Sigmoid colon (tissue), 7 donors: ENCODE results near the gene AGAP2. TPM values are rescaled to one million over a fixed set of nuclear protein-coding genes. Genes with fewer than 3 reads are reported as not detected.

ENCODE experiments used
- DNase-seq: peaks from one replicate; pipeline ENCODE4 v3.0.0-alpha.2; 2019
- H3K27ac ChIP-seq, 4 donors: fragments of 200-600 bp; sonication (generic); one replicate each; pipeline ENCODE4 v1.5.1; 2016 to 2019; ENCODE audit warnings: mild to moderate bottlenecking in 1 of 4
- H3K27me3 ChIP-seq, 3 donors: fragments of 200-600 bp; sonication (generic); one replicate each; pipeline ENCODE4 v1.5.1; 2019; ENCODE audit warnings: mild to moderate bottlenecking in 1 of 3
- H3K36me3 ChIP-seq, 4 donors: fragments of 200-600 bp; sonication (generic); one replicate each; pipeline ENCODE4 v1.5.1; 2016 to 2019
- H3K4me1 ChIP-seq, 4 donors: fragments of 200-600 bp; sonication (generic); one replicate each; pipeline ENCODE4 v1.5.1; 2017 to 2019
- H3K4me3 ChIP-seq, 4 donors: fragments of 200-600 bp; sonication (generic); one replicate each; pipeline ENCODE4 v1.5.1; 2017 to 2019; ENCODE audit warnings: mild to moderate bottlenecking in 2 of 4, moderate library complexity in 1 of 4
- H3K9me3 ChIP-seq, 4 donors: fragments of 200-600 bp in 3 of 4; sonication (generic) in 3 of 4; one replicate each; pipeline versions ENCODE4 v1.5.1 to v1.6.1; 2013 to 2019
- CTCF ChIP-seq, 4 experiments: fragments of 450-650 bp in 3 of 4; fragments of 200-600 bp in 1 of 4; IDR thresholded peaks; one replicate each; pipeline ENCODE4 v1.5.1; 2016 to 2019; ENCODE audit warnings: antibody characterized with exemption in 4 of 4, mild to moderate bottlenecking in 3 of 4, moderate library complexity in 2 of 4
- EP300 ChIP-seq, 4 donors: sonication (generic); formaldehyde crosslinking; IDR thresholded peaks; one replicate each; pipeline ENCODE4 v1.6.1; 2017; ENCODE audit warnings: antibody characterized with exemption in 4 of 4
- POLR2A ChIP-seq, 2 donors: fragments of 450-650 bp; IDR thresholded peaks; one replicate each; pipeline ENCODE4 v1.6.1; 2016; ENCODE audit warnings: antibody characterized with exemption in 2 of 2, mild to moderate bottlenecking in 2 of 2, moderate library complexity in 2 of 2
- POLR2AphosphoS5 ChIP-seq, 4 donors: sonication (generic); formaldehyde crosslinking; IDR thresholded peaks; one replicate each; pipeline ENCODE4 v1.6.1; 2017; ENCODE audit warnings: antibody characterized with exemption in 4 of 4
- WGBS, 2 donors: extraction: QIAGEN DNeasy Blood & Tissue Kit; methylation state at CpG; one replicate each; pipeline ENCODE4 v1.1.7; 2013; 5-methylcytosine and 5-hydroxymethylcytosine counted together
- intact Hi-C: fragments of 100-400 bp; cut with DNase I; formaldehyde crosslinking; loops from one replicate; pipeline ENCODE4 v1.15.1; 2023
- polyA plus RNA-seq, 3 donors: library from polyadenylated mRNA; stranded (reverse); fragments of 200-250 nt; gene quantifications; one replicate each; pipeline ENCODE4 v1.2.3, GENCODE V29; 2013
- total RNA-seq, 4 donors: library from RNA; depleted of rRNA; stranded (reverse); fragments of >200 nt; gene quantifications; one replicate each; pipeline ENCODE4 v1.1.0, GENCODE V29; 2016
- donor health status: healthy with polysubstance abuse.
- donor health status: Bipolar disorder and iron deficiency.
- donor health status: healthy.

The AGAP2 gene
- total and polyA plus RNA-seq, 7 donors = under 0.01 to 6.4 (median 1.4) TPM

- Histone ChIP-seq H3K36me3 (peaks cover 0 to 10% (median 0%) of the 10 kb centered on the region in 4 donors), H3K27me3 (peaks cover 0 to 47% (median 22%) of the 10 kb centered on the region in 3 donors), H3K9me3 (no peaks in the 10 kb centered on the region), H3K4me3 (peak overlapping the region; percentile 35 to 64 (median 52)), H3K27ac (peak overlapping the region; percentile 8 to 56 (median 32)), H3K4me1 (peaks cover 0 to 21% (median 17%) of the 10 kb centered on the region in 4 donors)
- 12 to 55% methylated on average over 79 of the region's 79 CpGs for WGBS, 2 donors
- DNase-seq = peak; percentile 91
- intact Hi-C loops = no loop called here
- TF ChIP-seq CTCF (IDR thresholded peaks at IDR 0.05) = peak; percentile 22 to 60 (median 56)
- TF ChIP-seq POLR2AphosphoS5 (IDR thresholded peaks at IDR 0.05) = peak in 1 of 4 donors; percentile 22
- TF ChIP-seq POLR2A (IDR thresholded peaks at IDR 0.05) = no peak
Measured at GRCh38 chr12:57726151-57726883, 12.2 kb downstream of the AGAP2 start.

GRCh38 chr12:57725851-57726150, 12.7 kb downstream of the AGAP2 start:
- DNase-seq = no peak
- Histone ChIP-seq H3K27me3 (peaks cover 0 to 42% (median 22%) of the 10 kb centered on the region in 3 donors), H3K9me3 (no peaks in the 10 kb centered on the region), H3K27ac (peak overlapping the region in 1 of 4 donors; percentile 56), H3K36me3 (peaks cover 0 to 15% (median 2%) of the 10 kb centered on the region in 4 donors), H3K4me1 (peaks cover 0 to 21% (median 17%) of the 10 kb centered on the region in 4 donors), H3K4me3 (peak overlapping the region; percentile 35 to 64 (median 52))
- TF ChIP-seq EP300 (IDR thresholded peaks at IDR 0.05) = no peak
- no peak for TF ChIP-seq POLR2A (IDR thresholded peaks at IDR 0.05)
- no peak for TF ChIP-seq POLR2AphosphoS5 (IDR thresholded peaks at IDR 0.05)
- TF ChIP-seq CTCF (IDR thresholded peaks at IDR 0.05) = no peak
- intact Hi-C loops = no loop called here
- 13 to 45% methylated on average over 10 of the region's 10 CpGs for WGBS, 2 donors

- no peaks in the 10 kb centered on the region for H3K9me3 ChIP-seq
- intact Hi-C loops = no loop called here
- WGBS, 2 donors = 51 to 73% methylated on average over 11 of the region's 11 CpGs
- no peak for TF ChIP-seq POLR2A (IDR thresholded peaks at IDR 0.05)
- TF ChIP-seq POLR2AphosphoS5 (IDR thresholded peaks at IDR 0.05) = no peak
- no peak for TF ChIP-seq CTCF (IDR thresholded peaks at IDR 0.05)
- TF ChIP-seq EP300 (IDR thresholded peaks at IDR 0.05) = no peak
- peaks cover 0 to 21% (median 17%) of the 10 kb centered on the region in 4 donors for H3K4me1 ChIP-seq
- H3K36me3 ChIP-seq = peaks cover 0 to 22% (median 9%) of the 10 kb centered on the region in 4 donors
- no peak for DNase-seq
- H3K27ac ChIP-seq = no peak overlapping the region
- peaks cover 0 to 41% (median 22%) of the 10 kb centered on the region in 3 donors for H3K27me3 ChIP-seq
- no peak overlapping the region for H3K4me3 ChIP-seq
Measured at GRCh38 chr12:57724936-57725740, 13.4 kb downstream of the AGAP2 start.

- 74 to 89% methylated on average over 12 of the region's 12 CpGs for WGBS, 2 donors
- Histone ChIP-seq H3K4me3 (no peak overlapping the region), H3K4me1 (peaks cover 0 to 21% (median 17%) of the 10 kb centered on the region in 4 donors), H3K9me3 (no peaks in the 10 kb centered on the region), H3K27ac (no peak overlapping the region), H3K27me3 (peaks cover 0 to 41% (median 22%) of the 10 kb centered on the region in 3 donors), H3K36me3 (peaks cover 4 to 31% (median 16%) of the 10 kb centered on the region in 4 donors)
- intact Hi-C loops = no loop called here
- TF ChIP-seq POLR2AphosphoS5 (IDR thresholded peaks at IDR 0.05) (no peak), CTCF (IDR thresholded peaks at IDR 0.05) (no peak), POLR2A (IDR thresholded peaks at IDR 0.05) (no peak), EP300 (IDR thresholded peaks at IDR 0.05) (no peak)
- no peak for DNase-seq
Measured at GRCh38 chr12:57724003-57724935, 14.3 kb downstream of the AGAP2 start.
